HepG2 (cell line): ENCODE results near the gene WWC1.

Experiments
- BATF2 ChIP-seq: sonication (generic); formaldehyde crosslinking; IDR thresholded peaks from 2 replicates; pipeline ENCODE4 v1.8.0; 2022; ENCODE audit warnings: mild to moderate bottlenecking, missing genetic modification reagents, moderate library complexity
- CHD2 ChIP-seq: IDR thresholded peaks from 2 replicates; pipeline ENCODE4 v1.6.1; 2011; ENCODE audit warnings: low read depth, low read length, improper control_type of control experiment
- CHD4 ChIP-seq: fragments of 200-600 bp; sonication (generic); IDR thresholded peaks from 2 replicates; pipeline ENCODE4 v1.7.0; 2017; ENCODE audit warnings: mild to moderate bottlenecking, low read length, borderline replicate concordance
- CTCF ChIP-seq: sonication (generic); formaldehyde crosslinking; IDR thresholded peaks from 2 replicates; pipeline ENCODE4 v1.5.0; 2020; ENCODE audit warnings: mild to moderate bottlenecking, missing genetic modification reagents, moderate library complexity
- FOXA1 ChIP-seq, 2 experiments: fragments of 450-650 bp in 1 of 2; sonication (generic) in 1 of 2; formaldehyde crosslinking in 1 of 2; IDR thresholded peaks; 2 replicates each; pipeline versions ENCODE4 v1.4.0 to v1.6.1; 2016 to 2020; ENCODE audit warnings: missing genetic modification reagents in 1 of 2
- JUN ChIP-seq: sonication (generic); formaldehyde crosslinking; IDR thresholded peaks from 2 replicates; pipeline ENCODE4 v1.4.0; 2020; ENCODE audit warnings: mild to moderate bottlenecking, missing genetic modification reagents
- KAT8 ChIP-seq: IDR thresholded peaks from 2 replicates; pipeline ENCODE4 v1.6.1; 2016; ENCODE audit warnings: missing genetic modification reagents, missing compliant biosample characterization
- SAFB2 ChIP-seq: sonication (generic); formaldehyde crosslinking; IDR thresholded peaks from 2 replicates; pipeline ENCODE4 v1.5.1; 2020; ENCODE audit warnings: missing genetic modification reagents, low read depth, mild to moderate bottlenecking, borderline replicate concordance
- ZNF121 ChIP-seq: sonication (generic); formaldehyde crosslinking; IDR thresholded peaks from 2 replicates; pipeline ENCODE4 v1.5.0; 2020; ENCODE audit warnings: mild to moderate bottlenecking, missing genetic modification reagents
- ZNF354B ChIP-seq: sonication (generic); formaldehyde crosslinking; IDR thresholded peaks from 2 replicates; pipeline ENCODE4 v1.8.0; 2022; ENCODE audit warnings: mild to moderate bottlenecking, missing genetic modification reagents
- ZNF740 ChIP-seq: sonication (generic); formaldehyde crosslinking; IDR thresholded peaks from 2 replicates; pipeline ENCODE4 v1.4.0; 2020; ENCODE audit warnings: missing genetic modification reagents

- no peak for TF ChIP-seq JUN (CRISPR knock-in tag)
- TF ChIP-seq ZNF740 (CRISPR knock-in tag), result no peak
- TF ChIP-seq CHD2, result no peak
- TF ChIP-seq CHD4, result no peak
- no peak for TF ChIP-seq ZNF354B (CRISPR knock-in tag)
- no peak for TF ChIP-seq FOXA1 (IDR thresholded peaks at IDR 0.05)
- no peak for TF ChIP-seq FOXA1 (CRISPR knock-in tag; IDR thresholded peaks at IDR 0.05)
- no peak for TF ChIP-seq ZNF121 (CRISPR knock-in tag)
- no peak for TF ChIP-seq CTCF
- TF ChIP-seq BATF2 (CRISPR knock-in tag), result no peak
- TF ChIP-seq KAT8 (CRISPR knock-in tag), result no peak
- TF ChIP-seq SAFB2 (CRISPR knock-in tag), result no peak
Observed at GRCh38 chr5:168275940-168276339, 15.5 kb upstream of the WWC1 start.
